Endothelial cell of umbilical vein (primary cell): ENCODE data around the gene NLN. TPM values are rescaled to one million over a fixed set of nuclear protein-coding genes. Genes with fewer than 3 reads are reported as not detected.
A peak's percentile ranks its signal among the peaks of the same experiment; 100 is the strongest.

Experiments used
- BruUV-seq: library from RNA; stranded (reverse); fragments of 400-500 nt; replicated peaks from 2 replicates; lab custom pipeline; 2021; lab: Mats Ljungman, UMichigan
- CTCF ChIA-PET: fragments of 300-600, 350-600 bp; sonication (Branson Sonifier 250); formaldehyde crosslinking; loops from one replicate; lab custom pipeline; 2021; ENCODE audit warnings: antibody characterized with exemption, inconsistent platforms; lab: Charles Lee
- POLR2A ChIA-PET: fragments of 300-600, 350-600 bp; sonication (Branson Sonifier 250); formaldehyde crosslinking; loops from one replicate; lab custom pipeline; 2021; ENCODE audit warnings: antibody characterized with exemption, inconsistent platforms; lab: Charles Lee
- DNase-seq: peaks from one replicate; pipeline ENCODE4 v3.0.0-alpha.2; 2011; ENCODE audit warnings: low read depth, low spot score
- FAIRE-seq: peaks from 2 replicates; lab custom pipeline; 2011; peaks lifted over from hg19 to GRCh38; lab: Jason Lieb, UNC
- H2AFZ ChIP-seq: 2 replicates; pipeline ENCODE4 v1.6.0; 2012; ENCODE audit warnings: low read depth, low read length, control low read depth, inconsistent platforms
- H3K27ac ChIP-seq: 2 replicates; pipeline ENCODE4 v1.5.1; 2011; ENCODE audit warnings: low read depth, mild to moderate bottlenecking, control low read depth, low read length, moderate library complexity; ENCODE audit not compliant: insufficient read depth
- H3K27me3 ChIP-seq, 2 experiments: 2 replicates each; pipeline versions ENCODE4 v1.6.0 to v1.6.1; 2011; ENCODE audit warnings: low read length in 2 of 2, mixed read lengths in 1 of 2; ENCODE audit not compliant: control insufficient read depth in 2 of 2, insufficient read depth in 2 of 2
- H3K36me3 ChIP-seq, 2 experiments: 2 replicates in 1 of 2; 3 replicates in 1 of 2; pipeline ENCODE4 v1.5.1; 2011; ENCODE audit warnings: low read length in 2 of 2, mild to moderate bottlenecking in 1 of 2, moderate library complexity in 1 of 2; ENCODE audit not compliant: control insufficient read depth in 2 of 2, insufficient read depth in 2 of 2; ENCODE audit errors: extremely low read depth in 1 of 2
- H3K4me1 ChIP-seq: 3 replicates; pipeline ENCODE4 v1.5.1; 2011; ENCODE audit warnings: mild to moderate bottlenecking, low read length; ENCODE audit not compliant: control insufficient read depth, insufficient read depth; ENCODE audit errors: extremely low read depth
- H3K4me2 ChIP-seq: 2 replicates; pipeline ENCODE4 v1.6.1; 2011; ENCODE audit warnings: low read length, control low read depth, mixed read lengths; ENCODE audit not compliant: insufficient read depth
- H3K4me3 ChIP-seq, 3 experiments: fragments of 200-600 bp in 1 of 3; sonication (generic), shearing (Covaris generic) in 1 of 3; replicated peaks in 1 of 3; 2 replicates each; pipeline ENCODE4 v1.5.1; 2011 to 2016; ENCODE audit warnings: control low read depth in 3 of 3, low read length in 3 of 3, mild to moderate bottlenecking in 2 of 3, inconsistent platforms in 1 of 3, low read depth in 1 of 3, moderate library complexity in 1 of 3; ENCODE audit not compliant: insufficient read depth in 1 of 3
- H3K79me2 ChIP-seq: 2 replicates; pipeline ENCODE4 v1.6.0; 2012; ENCODE audit warnings: low read length, inconsistent platforms; ENCODE audit not compliant: control insufficient read depth, insufficient read depth
- H3K9ac ChIP-seq: replicated peaks from 2 replicates; pipeline ENCODE3; 2011; ENCODE audit warnings: low read length, control low read depth; ENCODE audit not compliant: insufficient read depth; ENCODE audit errors: extremely low read depth
- H3K9me1 ChIP-seq: replicated peaks from 3 replicates; pipeline ENCODE4 v1.6.0; 2011; ENCODE audit warnings: mild to moderate bottlenecking, low read length; ENCODE audit not compliant: control insufficient read depth, insufficient read depth; ENCODE audit errors: extremely low read depth
- H3K9me3 ChIP-seq: replicated peaks from 2 replicates; pipeline ENCODE4 v1.5.1; 2012; ENCODE audit warnings: low read length, inconsistent platforms; ENCODE audit not compliant: control insufficient read depth, insufficient read depth
- H4K20me1 ChIP-seq: replicated peaks from 2 replicates; pipeline ENCODE3; 2011; ENCODE audit warnings: mild to moderate bottlenecking, low read length; ENCODE audit not compliant: control insufficient read depth, insufficient read depth; ENCODE audit errors: extremely low read depth
- FOS ChIP-seq: IDR thresholded peaks from 2 replicates; pipeline ENCODE4 v1.6.1; 2011; ENCODE audit warnings: mild to moderate bottlenecking, low read length, moderate library complexity, borderline replicate concordance; ENCODE audit not compliant: insufficient read depth
- JUN ChIP-seq: IDR thresholded peaks from 2 replicates; pipeline ENCODE4 v1.6.1; 2011; ENCODE audit warnings: borderline replicate concordance, low read depth; ENCODE audit not compliant: insufficient read length, insufficient read depth
- MYC ChIP-seq: IDR thresholded peaks from one replicate; pipeline ENCODE4 v1.6.1; 2011; ENCODE audit warnings: mild to moderate bottlenecking, low read depth, low read length
- POLR2AphosphoS5 ChIP-seq: IDR thresholded peaks from 2 replicates; pipeline ENCODE4 v1.6.1; 2012; ENCODE audit warnings: low read depth, mild to moderate bottlenecking, control low read depth, low read length, moderate library complexity; ENCODE audit not compliant: insufficient read depth
- dilution Hi-C: fragments of 300-500 bp; cut with MboI; formaldehyde crosslinking; loops from one replicate; pipeline ENCODE4 v1.15.0; 2019; ENCODE audit warnings: low sequenced_read_pairs; ENCODE audit not compliant: extremely low pct_ligation_motif_present
- intact Hi-C: fragments of 100-400 bp; cut with micrococcal nuclease; formaldehyde crosslinking; loops from one replicate; pipeline ENCODE4 v1.10.0; 2022
- polyA plus RNA-seq, 4 experiments: library from polyadenylated mRNA; depleted of rRNA in 3 of 4; stranded (reverse) in 3 of 4; unstranded in 1 of 4; fragments of >200 nt; gene quantifications; 2 replicates each; pipeline versions ENCODE4 v1.2.1 to v1.2.3, GENCODE V29; 2011 to 2012; ENCODE audit warnings: missing spikeins in 1 of 4
- total RNA-seq: library from RNA; stranded (reverse); gene quantifications from 2 replicates; pipeline ENCODE4 v1.2.3, GENCODE V29; 2021
- TF ChIP-seq, protein P1 (sequence below), 2 donors: IDR thresholded peaks; 1 replicate in 1 of 2; 2 replicates in 1 of 2; pipeline ENCODE4 v1.5.1; 2011; ENCODE audit warnings: low read length in 2 of 2, mild to moderate bottlenecking in 2 of 2, moderate library complexity in 2 of 2, control low read depth in 1 of 2, inconsistent platforms in 1 of 2, low read depth in 1 of 2; ENCODE audit not compliant: insufficient read depth in 1 of 2; ENCODE audit errors: extremely low read depth in 1 of 2

The NLN gene
- total and polyA plus RNA-seq, 2 donors (not counting 3 experiments of a cell fraction or from before 2014, with no cell fraction given): 14.2 to 63.3 TPM

- Histone ChIP-seq H3K79me2 (peaks cover 64% of the 10 kb centered on the region), H3K27me3 (no peaks in the 10 kb centered on the region), H3K36me3 (no peaks in the 10 kb centered on the region), H3K4me3 (no peak overlapping the region), H3K4me2 (no peak overlapping the region), H3K9ac (no peak overlapping the region), H3K4me1 (peaks cover 9% of the 10 kb centered on the region), H4K20me1 (no peaks in the 10 kb centered on the region), H3K27ac (no peak overlapping the region), H2AFZ (no peak overlapping the region), H3K9me1 (no peaks in the 10 kb centered on the region), H3K9me3 (no peaks in the 10 kb centered on the region)
- intact Hi-C loops: no loop called here
- ChIA-PET POLR2A (no interaction called here), CTCF (no interaction called here)
- dilution Hi-C loops: no loop called here
- FAIRE-seq: no peak
- DNase-seq: no peak
- BruUV-seq: no TSS peak
- no peak for TF ChIP-seq MYC
- TF ChIP-seq, protein P1, sequence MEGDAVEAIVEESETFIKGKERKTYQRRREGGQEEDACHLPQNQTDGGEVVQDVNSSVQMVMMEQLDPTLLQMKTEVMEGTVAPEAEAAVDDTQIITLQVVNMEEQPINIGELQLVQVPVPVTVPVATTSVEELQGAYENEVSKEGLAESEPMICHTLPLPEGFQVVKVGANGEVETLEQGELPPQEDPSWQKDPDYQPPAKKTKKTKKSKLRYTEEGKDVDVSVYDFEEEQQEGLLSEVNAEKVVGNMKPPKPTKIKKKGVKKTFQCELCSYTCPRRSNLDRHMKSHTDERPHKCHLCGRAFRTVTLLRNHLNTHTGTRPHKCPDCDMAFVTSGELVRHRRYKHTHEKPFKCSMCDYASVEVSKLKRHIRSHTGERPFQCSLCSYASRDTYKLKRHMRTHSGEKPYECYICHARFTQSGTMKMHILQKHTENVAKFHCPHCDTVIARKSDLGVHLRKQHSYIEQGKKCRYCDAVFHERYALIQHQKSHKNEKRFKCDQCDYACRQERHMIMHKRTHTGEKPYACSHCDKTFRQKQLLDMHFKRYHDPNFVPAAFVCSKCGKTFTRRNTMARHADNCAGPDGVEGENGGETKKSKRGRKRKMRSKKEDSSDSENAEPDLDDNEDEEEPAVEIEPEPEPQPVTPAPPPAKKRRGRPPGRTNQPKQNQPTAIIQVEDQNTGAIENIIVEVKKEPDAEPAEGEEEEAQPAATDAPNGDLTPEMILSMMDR (IDR thresholded peaks at IDR 0.05; ENCODE audit: extremely low read depth in 1 of 2, insufficient read depth in 1 of 2, low read depth in 1 of 2, low read length in 2 of 2): no peak
These were observed 17.2 kb downstream of the NLN start for GRCh38 chr5:65739162-65739561.

DNA sequence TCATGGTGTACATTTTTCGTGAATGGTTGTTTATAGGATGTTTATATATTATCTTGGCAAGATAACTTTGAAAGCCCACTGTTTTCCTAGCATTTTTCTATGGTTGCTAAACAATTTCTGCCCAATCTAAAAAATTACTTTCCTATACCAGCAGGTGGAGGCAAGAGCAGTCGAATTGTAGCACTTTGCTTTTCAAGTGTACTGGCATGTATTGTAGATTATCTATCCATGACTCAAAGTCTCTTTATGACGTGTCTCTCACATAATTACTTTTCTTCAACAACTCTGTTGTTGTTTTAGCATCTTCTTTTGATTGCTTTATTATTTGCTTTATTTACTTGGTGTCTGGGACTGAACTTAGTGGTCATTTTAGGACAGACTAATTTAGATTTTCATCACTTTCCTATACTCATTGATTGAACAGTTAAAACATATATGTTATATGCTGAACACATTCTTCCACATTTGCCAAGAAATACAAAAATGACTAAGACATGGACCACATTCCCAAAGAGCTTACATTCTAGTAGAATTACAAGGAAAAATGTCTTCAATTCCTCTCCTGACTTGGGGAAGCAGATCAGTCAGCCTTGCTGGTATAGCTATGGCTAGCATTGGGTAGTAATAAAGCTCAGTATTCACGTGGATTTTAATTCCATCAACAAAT lies 20.7 kb downstream of the NLN start:
- FAIRE-seq: peak; percentile 63
- intact Hi-C loops: loop anchor here (1.0 to 10.0 kb wide), 4 partner anchors 185 to 481 kb away; partner anchors contain the start of gene ERBIN

More for the DNA sequence above, 20.7 kb downstream of the NLN start:
- DNase-seq: peak; percentile 74
- no peaks in the 10 kb centered on the region for H4K20me1 ChIP-seq
- ChIA-PET CTCF (interaction anchor here (0.8 to 1.4 kb wide), 8 partner anchors 15 to 76 kb away, joined by 3 to 6 read pairs (median 3); no protein-coding TSS in a partner anchor), POLR2A (no interaction called here)
- H3K4me2 ChIP-seq: peak overlapping the region; percentile 57
- no peaks in the 10 kb centered on the region for H3K36me3 ChIP-seq
- H3K4me1 ChIP-seq: peaks cover 6% of the 10 kb centered on the region
- no peaks in the 10 kb centered on the region for H3K27me3 ChIP-seq
- no peaks in the 10 kb centered on the region for H3K9me1 ChIP-seq
- peaks cover 53% of the 10 kb centered on the region for H3K79me2 ChIP-seq
- BruUV-seq: no TSS peak
- H3K9ac ChIP-seq: no peak overlapping the region
- H3K27ac ChIP-seq: peak overlapping the region; percentile 24
- dilution Hi-C loops: no loop called here
- no peak overlapping the region for H3K4me3 ChIP-seq
- H3K9me3 ChIP-seq: no peaks in the 10 kb centered on the region
- no peak overlapping the region for H2AFZ ChIP-seq
- TF ChIP-seq FOS (peak; percentile 26), POLR2AphosphoS5 (no peak), JUN (peak; percentile 22)
- TF ChIP-seq, protein P1 (IDR thresholded peaks at IDR 0.05; ENCODE audit: extremely low read depth in 1 of 2, insufficient read depth in 1 of 2, low read depth in 1 of 2, low read length in 2 of 2): peak; percentile 40 to 50
